CD4-positive, alpha-beta T cell (primary cell): ENCODE data around the gene AGO4. TPM values are rescaled to one million over a fixed set of nuclear protein-coding genes. Genes with fewer than 3 reads are reported as not detected.
"Not testable (repeated sequence)": the region's sequence is repeated elsewhere in the genome, so short reads cannot be mapped to it uniquely, and the experiment has no call there.

Experiments
- ATAC-seq: fragments of 200-7000 bp; cut with Tn5 transposase; one replicate; pipeline ENCODE4 v1.10.0; 2022; ENCODE audit warnings: mild to moderate bottlenecking; ENCODE audit not compliant: poor library complexity
- CTCF ChIA-PET: fragments of 350-600 bp; sonication (Branson Sonifier 250); formaldehyde crosslinking; loops from one replicate; lab custom pipeline; 2021; ENCODE audit warnings: antibody characterized with exemption, inconsistent platforms; lab: Charles Lee
- POLR2A ChIA-PET: fragments of 350-600 bp; sonication (Branson Sonifier 250); formaldehyde crosslinking; loops from one replicate; lab custom pipeline; 2021; ENCODE audit warnings: antibody characterized with exemption, inconsistent platforms; lab: Charles Lee
- DNase-seq, 14 experiments: peaks; one replicate each; pipeline ENCODE4 v3.0.0-alpha.2; 2013 to 2020; ENCODE audit warnings: mixed read lengths in 2 of 14
- H3K27ac ChIP-seq, 2 donors: one replicate each; pipeline versions ENCODE4 v1.5.1 to v1.7.0; 2013; ENCODE audit warnings: low read length in 2 of 2, low read depth in 1 of 2, mild to moderate bottlenecking in 1 of 2
- H3K27me3 ChIP-seq, 2 experiments: 1 replicate in 1 of 2; 2 replicates in 1 of 2; pipeline versions ENCODE4 v1.6.1 to v1.7.0; 2013; ENCODE audit warnings: low read length in 2 of 2, control low read depth in 1 of 2, mild to moderate bottlenecking in 1 of 2, moderate library complexity in 1 of 2; ENCODE audit not compliant: insufficient read depth in 2 of 2, control insufficient read depth in 1 of 2
- H3K36me3 ChIP-seq: one replicate; pipeline ENCODE4 v1.6.1; 2013; ENCODE audit warnings: low read length, control low read depth; ENCODE audit not compliant: insufficient read depth
- H3K4me1 ChIP-seq: one replicate; pipeline ENCODE4 v1.6.1; 2013; ENCODE audit warnings: low read length, control low read depth; ENCODE audit not compliant: insufficient read depth
- H3K4me3 ChIP-seq: one replicate; pipeline ENCODE4 v1.5.1; 2013; ENCODE audit warnings: mild to moderate bottlenecking, low read length, moderate library complexity
- H3K9me3 ChIP-seq, 2 experiments: 1 replicate in 1 of 2; 2 replicates in 1 of 2; pipeline versions ENCODE4 v1.6.1 to v1.7.0; 2013; ENCODE audit warnings: low read length in 2 of 2, mild to moderate bottlenecking in 2 of 2, control low read depth in 1 of 2, moderate library complexity in 1 of 2; ENCODE audit not compliant: control insufficient read depth in 1 of 2, insufficient read depth in 1 of 2
- H3K27ac Mint-ChIP-seq: one replicate; pipeline ENCODE4 v1.8.0; 2020; ENCODE audit warnings: mixed read lengths
- H3K27me3 Mint-ChIP-seq: one replicate; pipeline ENCODE4 v1.8.0; 2021; ENCODE audit warnings: mixed read lengths
- H3K36me3 Mint-ChIP-seq: one replicate; pipeline ENCODE4 v1.8.0; 2021; ENCODE audit warnings: low read depth, mixed read lengths
- H3K4me1 Mint-ChIP-seq: one replicate; pipeline ENCODE4 v1.8.0; 2021; ENCODE audit warnings: low read depth, mixed read lengths
- H3K4me3 Mint-ChIP-seq: one replicate; pipeline ENCODE4 v1.8.0; 2020; ENCODE audit warnings: mild to moderate bottlenecking, mixed read lengths
- H3K9me3 Mint-ChIP-seq: one replicate; pipeline ENCODE4 v1.8.0; 2020; ENCODE audit warnings: mixed read lengths
- CTCF ChIP-seq: fragments of 200-600 bp; IDR thresholded peaks from one replicate; pipeline ENCODE4 v1.8.0; 2022; ENCODE audit warnings: antibody characterized with exemption, mild to moderate bottlenecking
- intact Hi-C, 2 experiments: fragments of 100-400 bp; cut with DNase I in 1 of 2; cut with micrococcal nuclease in 1 of 2; formaldehyde crosslinking; loops; one replicate each; pipeline versions ENCODE4 v1.15.1 to v1.9.0; 2023 to 2025; cut with DNase I, micrococcal nuclease
- total RNA-seq, 174 experiments: library from RNA in 2 of 174; stranded (reverse) in 2 of 174; gene quantifications; one replicate each; pipeline ENCODE4 v1.2.3 and lab custom pipeline; 2021 to 2026

Gene AGO4
- total RNA-seq, 2 experiments from 2014 or later: 7.4 to 8.1 TPM

GRCh38 chr1:35809114-35810095, 1.6 kb downstream of the AGO4 start:
- Mint-ChIP-seq H3K4me1 (peaks cover 52% of the 10 kb centered on the region), H3K9me3 (no peaks in the 10 kb centered on the region), H3K27me3 (no peaks in the 10 kb centered on the region), H3K4me3 (peak overlapping the region; percentile 96), H3K36me3 (peaks cover 6% of the 10 kb centered on the region), H3K27ac (peak overlapping the region; percentile 87)
- no peaks in the 10 kb centered on the region for H3K27me3 ChIP-seq
- H3K9me3 ChIP-seq: no peaks in the 10 kb centered on the region
- no peak for DNase-seq
- H3K4me1 ChIP-seq: peaks cover 44% of the 10 kb centered on the region
- peak overlapping the region; percentile 78 for H3K4me3 ChIP-seq
- ATAC-seq: no peak
- ChIA-PET CTCF (no interaction called here), POLR2A (interaction anchor here (0.9 kb wide), 1 partner anchor 252 kb away, joined by 3 read pairs; the partner anchor contains the start of genes KIAA0319L and NCDN)
- peak overlapping the region in 1 of 2 donors; percentile 47 for H3K27ac ChIP-seq
- intact Hi-C loops: no loop called here
- H3K36me3 ChIP-seq: no peaks in the 10 kb centered on the region
- TF ChIP-seq CTCF: no peak

GRCh38 chr1:35810096-35810881, 2.5 kb downstream of the AGO4 start:
- no peaks in the 10 kb centered on the region for H3K27me3 Mint-ChIP-seq
- H3K4me1 Mint-ChIP-seq: peaks cover 47% of the 10 kb centered on the region
- Histone ChIP-seq H3K4me1 (peaks cover 35% of the 10 kb centered on the region), H3K27ac (peak overlapping the region; percentile 16 to 27), H3K9me3 (no peaks in the 10 kb centered on the region), H3K27me3 (no peaks in the 10 kb centered on the region), H3K4me3 (no peak overlapping the region), H3K36me3 (no peaks in the 10 kb centered on the region)
- intact Hi-C loops: no loop called here
- H3K9me3 Mint-ChIP-seq: no peaks in the 10 kb centered on the region
- ChIA-PET CTCF (no interaction called here), POLR2A (interaction anchor here (0.7 kb wide), 1 partner anchor 13 kb away, joined by 3 read pairs; no protein-coding TSS in a partner anchor)
- H3K4me3 Mint-ChIP-seq: peak overlapping the region; percentile 96
- no peak for TF ChIP-seq CTCF
- peaks cover 6% of the 10 kb centered on the region for H3K36me3 Mint-ChIP-seq
- ATAC-seq: no peak
- DNase-seq: no peak
- H3K27ac Mint-ChIP-seq: peak overlapping the region; percentile 87

GRCh38 chr1:35812754-35813153, 4.9 kb downstream of the AGO4 start:
- H3K4me3 Mint-ChIP-seq, H3K9me3 ChIP-seq, H3K36me3 ChIP-seq, H3K4me3 ChIP-seq, DNase-seq, H3K27ac ChIP-seq, H3K36me3 Mint-ChIP-seq, CTCF ChIA-PET, H3K27me3 ChIP-seq, ATAC-seq, H3K9me3 Mint-ChIP-seq, intact Hi-C loops, H3K27ac Mint-ChIP-seq, H3K27me3 Mint-ChIP-seq: not testable (repeated sequence)
- H3K4me1 ChIP-seq: peaks cover 27% of the 10 kb centered on the region
- peaks cover 37% of the 10 kb centered on the region for H3K4me1 Mint-ChIP-seq
- POLR2A ChIA-PET: interaction anchor here (1.7 kb wide), 1 partner anchor 44 kb away, joined by 6 read pairs; the partner anchor contains the start of gene CLSPN
